Naive thymus-derived CD8-positive, alpha-beta T cell (primary cell): ENCODE results near the gene ZNF718. TPM values are rescaled to one million over a fixed set of nuclear protein-coding genes. Genes with fewer than 3 reads are reported as not detected.
A peak's percentile ranks its signal among the peaks of the same experiment; 100 is the strongest.
"Not testable (repeated sequence)": the region's sequence is repeated elsewhere in the genome, so short reads cannot be mapped to it uniquely, and the experiment has no call there.

ENCODE experiments used
- ATAC-seq, 2 donors: fragments of 150-1000 bp; cut with Tn5 transposase in 1 of 2; sonication (Bioruptor Pico), chemical (Tn5 transposase) in 1 of 2; 1 replicate in 1 of 2; 2 replicates in 1 of 2; pipeline ENCODE4 v1.10.0; 2021; ENCODE audit warnings: mild to moderate bottlenecking in 2 of 2, moderate library complexity in 2 of 2
- POLR2A ChIA-PET: fragments of 350-600 bp; sonication (Branson Sonifier 250); formaldehyde crosslinking; loops from one replicate; lab custom pipeline; 2021; ENCODE audit warnings: antibody characterized with exemption; lab: Charles Lee
- DNase-seq, 10 donors: peaks; one replicate each; pipeline versions ENCODE4 v3.0.0 to v3.0.0-alpha.2; 2020 to 2022
- H3K27ac Mint-ChIP-seq, 10 donors: one replicate each; pipeline ENCODE4 v1.8.0; 2020 to 2022; ENCODE audit warnings: mild to moderate bottlenecking in 10 of 10, mixed read lengths in 10 of 10, moderate library complexity in 4 of 10, inconsistent platforms in 1 of 10
- H3K27me3 Mint-ChIP-seq, 5 donors: one replicate each; pipeline ENCODE4 v1.8.0; 2021 to 2022; ENCODE audit warnings: mixed read lengths in 5 of 5
- H3K36me3 Mint-ChIP-seq, 3 donors: one replicate each; pipeline ENCODE4 v1.8.0; 2020 to 2022; ENCODE audit warnings: mixed read lengths in 3 of 3, mild to moderate bottlenecking in 2 of 3, inconsistent platforms in 1 of 3
- H3K4me1 Mint-ChIP-seq, 4 donors: one replicate each; pipeline ENCODE4 v1.8.0; 2021 to 2022; ENCODE audit warnings: mixed read lengths in 4 of 4
- H3K4me3 Mint-ChIP-seq, 10 donors: one replicate each; pipeline ENCODE4 v1.8.0; 2020 to 2022; ENCODE audit warnings: mild to moderate bottlenecking in 10 of 10, mixed read lengths in 10 of 10, moderate library complexity in 6 of 10, inconsistent platforms in 1 of 10
- H3K9me3 Mint-ChIP-seq, 9 donors: one replicate each; pipeline ENCODE4 v1.8.0; 2020 to 2022; ENCODE audit warnings: mixed read lengths in 9 of 9, mild to moderate bottlenecking in 3 of 9, inconsistent platforms in 1 of 9, moderate library complexity in 1 of 9
- polyA plus RNA-seq, 3 donors: library from polyadenylated mRNA; unstranded; fragments of 300-500 nt; fragmentation: Illumina TruSeq; gene quantifications; one replicate each; pipeline ENCODE4 v1.2.3, GENCODE V29; 2021
- total RNA-seq, 8 experiments: library from RNA in 2 of 8; stranded (reverse) in 2 of 8; gene quantifications; one replicate each; pipeline ENCODE4 v1.2.3 and lab custom pipeline; 2021 to 2026

The ZNF718 gene
- total and polyA plus RNA-seq, 5 experiments from 2014 or later = 4.7 to 23.3 (median 5.4) TPM

- H3K27ac Mint-ChIP-seq = peak overlapping the region in 2 of 10 donors; percentile 11 to 74
- H3K9me3 Mint-ChIP-seq = peaks cover 11 to 92% (median 41%) of the 10 kb centered on the region in 9 donors
Observed at GRCh38 chr4:211033-211511, 86.8 kb downstream of the ZNF718 start.

GRCh38 chr4:212438-213188 is 88.3 kb downstream of the ZNF718 start:
- Mint-ChIP-seq H3K4me1 (peaks cover 11 to 40% (median 29%) of the 10 kb centered on the region in 4 donors), H3K36me3 (peaks cover 2 to 68% (median 39%) of the 10 kb centered on the region in 3 donors), H3K4me3 (peak overlapping the region in 5 of 10 donors; percentile 30 to 48 (median 41)), H3K9me3 (peaks cover 8 to 90% (median 33%) of the 10 kb centered on the region in 9 donors), H3K27me3 (peaks cover 0 to 8% (median 2%) of the 10 kb centered on the region in 5 donors), H3K27ac (no peak overlapping the region)
- peak in 3 of 10 donors; percentile 5 to 25 (median 20) for DNase-seq
- ATAC-seq = peak; percentile 17 to 67
- POLR2A ChIA-PET = no interaction called here

More at GRCh38 chr4:211033-211511, 86.8 kb downstream of the ZNF718 start:
- Mint-ChIP-seq H3K27me3 (peaks cover 0 to 8% (median 2%) of the 10 kb centered on the region in 5 donors), H3K4me1 (peaks cover 13 to 45% (median 31%) of the 10 kb centered on the region in 4 donors), H3K4me3 (peak overlapping the region in 9 of 10 donors; percentile 10 to 70 (median 48)), H3K36me3 (peaks cover 7 to 59% (median 40%) of the 10 kb centered on the region in 3 donors)
- no peak for ATAC-seq
- POLR2A ChIA-PET = interaction anchor here (0.9 to 1.1 kb wide), 2 partner anchors 17 to 87 kb away, joined by 3 to 4 read pairs; partner anchors contain the start of gene ZNF718
- DNase-seq = no peak

GRCh38 chr4:213189-213535 is 88.9 kb downstream of the ZNF718 start:
- POLR2A ChIA-PET, ATAC-seq, DNase-seq, H3K27ac Mint-ChIP-seq, H3K27me3 Mint-ChIP-seq: not testable (repeated sequence)
- H3K36me3 Mint-ChIP-seq = peaks cover 0 to 67% (median 38%) of the 10 kb centered on the region in 3 donors
- peaks cover 8 to 89% (median 28%) of the 10 kb centered on the region in 9 donors for H3K9me3 Mint-ChIP-seq
- H3K4me3 Mint-ChIP-seq = peak overlapping the region in 4 of 10 donors; percentile 10 to 41 (median 24)
- H3K4me1 Mint-ChIP-seq = peaks cover 11 to 35% (median 27%) of the 10 kb centered on the region in 4 donors

Other genes with a start within 250 kb of the ZNF718 start
- 10 to 100 TPM; 19.9 to 20.6 TPM for gene ZNF595, start 71.2 kb upstream of the ZNF718 start, total RNA-seq
- 10 to 100 TPM in 2 of 3 donors, 1 to 10 TPM in 1; 1.9 to 17.0 (median 15.0) TPM for gene ZNF595, start 71.2 kb upstream of the ZNF718 start, polyA plus RNA-seq
- gene ZNF732, start 181.0 kb downstream of the ZNF718 start, total RNA-seq = not detected
- not detected for gene ZNF732, start 181.0 kb downstream of the ZNF718 start, polyA plus RNA-seq
- gene ZNF141, start 213.3 kb downstream of the ZNF718 start, total RNA-seq = 10 to 100 TPM; 66.8 to 69.4 TPM
- 10 to 100 TPM; 11.6 to 16.4 (median 12.3) TPM for gene ZNF141, start 213.3 kb downstream of the ZNF718 start, polyA plus RNA-seq